HG03457 (cell line): Measurements from ENCODE around the gene GNAO1.

Source experiments
- ATAC-seq: cut with Tn5 transposase; IDR thresholded peaks from one replicate; pipeline ENCODE4 v1.9.1; 2021; ENCODE audit warnings: moderate number of reproducible peaks; ENCODE audit not compliant: unreplicated experiment

The GNAO1 gene

GRCh38 chr16:56263711-56264608, 72.7 kb downstream of the GNAO1 start:
- no peak for ATAC-seq

DNA sequence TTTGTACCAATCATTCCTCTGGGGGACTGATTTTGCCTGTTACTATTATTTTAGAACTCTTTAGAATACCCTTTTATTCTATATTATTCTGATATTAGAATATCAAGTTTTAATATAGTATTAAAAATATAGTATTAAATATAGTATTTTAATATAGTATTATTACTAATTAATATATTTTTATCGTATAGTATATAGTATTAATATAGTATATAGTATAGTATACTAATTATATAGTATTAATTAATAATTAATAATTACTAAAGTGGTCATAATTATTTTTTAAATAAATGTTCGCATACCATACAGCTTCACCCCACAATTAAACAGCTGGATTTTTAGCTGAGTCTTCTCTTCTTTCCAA, 73.3 kb downstream of the GNAO1 start:
- no peak for ATAC-seq

DNA sequence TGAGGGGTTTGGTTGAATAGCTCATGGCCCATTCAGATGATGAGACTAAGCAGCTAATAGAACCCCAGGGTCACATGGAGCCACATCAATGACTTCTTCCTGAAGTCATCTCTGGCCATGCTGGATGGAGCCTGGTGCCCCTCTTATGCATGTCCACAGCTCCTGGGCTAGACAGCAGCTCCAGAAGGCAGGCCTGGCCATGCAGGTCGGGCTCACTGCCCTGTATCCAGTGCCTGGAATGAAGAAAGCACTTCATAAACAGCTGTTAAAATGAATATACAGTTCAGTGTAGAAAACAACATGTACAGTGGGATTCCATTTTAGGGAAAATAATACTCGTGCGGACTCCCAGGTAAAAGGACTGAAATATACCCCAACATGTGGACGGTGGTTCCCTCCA, 73.9 kb downstream of the GNAO1 start:
- no peak for ATAC-seq

DNA sequence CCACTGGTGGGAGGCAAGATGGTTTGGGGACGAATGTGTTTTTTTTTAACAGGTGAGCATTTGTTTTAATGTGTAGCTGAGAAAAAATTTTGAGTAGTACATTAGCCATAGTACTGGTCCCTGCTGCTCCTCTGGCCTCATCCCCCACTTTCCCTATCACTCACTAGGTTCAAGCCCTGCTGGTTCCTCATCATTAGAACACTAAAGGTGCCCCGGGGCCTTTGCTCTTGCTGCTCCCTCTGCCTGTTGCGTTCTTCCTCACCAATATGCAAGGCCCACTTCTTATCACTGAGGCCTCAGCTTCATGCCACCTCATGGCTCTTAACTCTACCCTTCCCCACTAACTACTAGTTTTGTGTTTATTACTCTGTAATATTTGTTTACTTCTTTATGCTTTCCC, 74.5 kb downstream of the GNAO1 start:
- ATAC-seq, result no peak

- no peak for ATAC-seq
Measured at GRCh38 chr16:56266641-56267607, 75.6 kb downstream of the GNAO1 start.

DNA sequence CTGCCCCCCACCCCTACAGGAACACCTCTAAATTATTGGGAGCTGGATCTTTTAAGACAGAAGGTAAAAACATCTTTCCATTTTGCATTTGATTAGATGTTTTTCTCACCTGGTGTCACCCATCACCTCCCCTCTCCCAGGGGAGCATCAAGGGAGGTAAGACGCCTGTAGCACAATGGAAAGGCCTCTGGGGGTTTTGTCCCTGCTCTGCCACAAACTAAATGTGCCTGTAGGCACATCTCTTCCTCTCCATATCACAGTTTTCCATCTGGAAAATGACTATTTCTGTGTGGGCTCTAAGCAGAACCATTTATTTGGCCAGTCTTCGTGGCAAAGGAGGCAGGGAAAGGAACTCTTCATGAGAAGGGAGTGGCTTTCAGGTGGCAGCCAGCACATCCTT, 76.6 kb downstream of the GNAO1 start:
- no peak for ATAC-seq

DNA sequence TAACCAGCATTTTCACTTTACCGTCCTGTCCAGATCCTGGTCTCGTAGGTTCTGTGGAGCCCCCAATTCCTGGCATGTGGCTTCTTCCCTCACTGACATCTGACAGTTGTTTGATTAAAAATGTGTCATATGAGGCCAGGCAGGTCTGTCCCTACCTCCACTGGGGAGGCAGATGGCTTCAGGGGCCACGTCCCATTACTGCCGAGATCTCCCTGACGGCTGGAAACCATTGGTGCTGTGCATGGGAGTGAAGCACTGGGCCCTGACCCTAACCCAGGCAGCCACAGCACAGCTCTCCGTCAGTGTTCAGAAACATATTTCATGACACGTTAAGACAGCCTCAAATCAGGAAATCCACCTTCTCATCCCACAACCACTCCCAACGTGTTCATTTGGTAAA, 77.5 kb downstream of the GNAO1 start:
- no peak for ATAC-seq

DNA sequence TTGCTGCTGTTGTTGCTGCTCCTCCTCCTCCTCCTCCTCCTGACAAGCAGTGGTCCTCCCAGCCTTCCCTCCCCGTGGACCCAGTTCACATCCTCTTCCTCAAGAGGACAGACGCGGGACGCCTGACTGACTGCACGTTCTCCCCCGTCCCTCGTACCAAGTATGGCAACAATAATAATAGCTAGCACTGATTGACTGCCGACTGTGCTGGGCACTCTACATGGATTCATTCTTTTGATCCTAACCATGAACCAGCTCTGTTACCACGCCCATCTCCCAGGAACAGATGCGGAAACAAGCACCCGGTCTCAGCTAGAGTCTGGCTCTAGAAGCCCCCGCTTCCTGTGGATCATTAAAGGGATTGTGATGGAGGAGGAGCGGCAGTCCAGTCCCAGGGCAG, 78.0 kb downstream of the GNAO1 start:
- ATAC-seq, result no peak

DNA sequence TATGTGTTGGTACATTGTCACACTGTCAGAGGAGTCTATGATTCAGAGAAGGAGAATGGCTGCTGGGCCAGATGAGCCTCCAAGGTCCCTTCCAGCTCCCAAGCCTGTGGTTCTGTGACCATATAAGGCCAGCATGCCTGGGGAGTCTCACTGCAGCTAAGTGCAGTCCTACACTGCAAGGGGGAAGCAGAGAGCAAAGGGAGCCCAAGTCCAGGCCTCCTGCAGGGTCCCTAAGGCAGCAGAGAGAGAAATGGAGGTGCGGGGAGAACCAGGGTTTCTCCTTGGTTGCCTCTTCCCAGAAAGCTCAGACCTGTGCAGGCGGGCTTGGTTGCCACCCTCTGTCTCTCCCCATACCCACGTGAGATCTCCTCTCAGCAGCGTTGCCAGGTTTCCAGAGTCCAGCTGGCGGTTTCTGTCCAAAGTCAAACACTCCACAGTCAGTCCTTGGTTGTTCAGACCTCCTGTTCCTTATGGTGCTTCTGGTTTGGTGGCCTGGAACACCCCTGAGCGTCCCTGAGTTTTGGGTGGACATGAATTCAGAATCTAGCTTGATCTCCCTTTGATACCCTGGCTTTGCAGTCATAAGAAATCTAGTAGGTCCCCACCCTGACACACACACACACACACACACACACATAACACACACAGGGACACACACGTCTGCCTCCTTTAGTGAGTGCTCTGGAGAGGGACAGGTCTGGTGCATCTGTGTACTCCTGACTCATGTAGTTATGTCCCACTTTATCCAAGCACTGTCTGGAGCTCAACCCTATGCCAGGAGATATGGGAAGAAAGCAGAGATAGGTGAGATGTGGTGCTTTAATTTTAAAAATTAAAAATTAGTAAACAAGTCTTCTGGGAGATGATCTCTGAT, 78.8 kb downstream of the GNAO1 start:
- no peak for ATAC-seq

DNA sequence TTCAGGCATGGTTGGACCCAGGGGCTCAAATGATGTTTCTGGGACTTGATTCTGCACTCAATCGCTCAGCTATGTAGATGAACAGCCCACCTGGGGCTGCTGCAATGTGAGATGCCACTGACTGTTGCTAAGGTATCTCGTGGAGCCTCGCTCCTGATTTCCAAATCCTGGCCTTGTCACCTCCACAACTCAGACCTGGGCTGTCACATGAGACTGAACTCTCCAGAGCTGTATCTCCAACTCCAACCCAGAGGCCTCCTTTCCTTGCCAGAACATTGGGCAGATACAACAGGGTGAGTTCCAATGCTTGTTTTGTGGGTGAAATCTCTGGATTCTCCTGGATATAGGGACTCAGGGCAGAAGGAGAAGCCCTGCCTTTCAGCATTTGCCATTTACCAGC, 79.5 kb downstream of the GNAO1 start:
- no peak for ATAC-seq

DNA sequence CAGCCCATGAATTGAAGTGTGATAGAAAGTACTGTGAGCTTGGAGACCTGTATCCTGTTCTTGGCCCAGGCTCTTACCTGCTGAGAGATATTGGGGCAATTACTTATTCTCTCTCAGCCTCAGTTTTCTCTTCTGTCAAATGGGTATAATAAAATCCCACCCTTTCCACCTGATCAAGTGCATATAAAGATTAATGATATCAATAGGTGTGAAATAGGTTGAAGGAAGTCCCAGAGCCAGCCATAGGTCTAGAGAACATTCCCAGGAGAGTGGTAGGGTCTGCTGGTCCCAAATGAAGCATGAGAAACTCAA, 81.2 kb downstream of the GNAO1 start:
- ATAC-seq, result no peak

- ATAC-seq, result no peak
Measured at GRCh38 chr16:56273615-56274014, 82.3 kb downstream of the GNAO1 start.

- no peak for ATAC-seq
Measured at GRCh38 chr16:56274369-56274768, 83.1 kb downstream of the GNAO1 start.

DNA sequence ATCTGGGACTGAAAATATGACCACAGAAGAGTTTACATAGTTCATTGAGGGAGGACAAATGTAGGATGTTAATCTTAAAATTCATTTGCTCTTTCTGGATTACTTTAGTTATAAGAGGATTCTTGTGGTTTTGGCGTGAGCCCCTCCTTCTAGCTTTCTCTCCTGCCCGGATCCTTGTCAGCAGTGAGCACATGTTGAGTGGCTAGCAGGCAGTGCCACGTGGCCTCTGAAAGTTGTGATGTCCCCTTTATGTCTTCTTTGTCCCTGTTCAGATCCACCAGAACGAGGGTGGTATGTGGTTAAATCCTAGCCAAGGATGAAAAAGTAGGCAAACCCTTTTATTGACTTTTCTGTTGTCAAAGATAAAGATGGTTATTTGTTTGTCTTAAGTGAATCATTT, 83.8 kb downstream of the GNAO1 start:
- no peak for ATAC-seq

GRCh38 chr16:56275801-56276200, 84.5 kb downstream of the GNAO1 start:
- ATAC-seq, result no peak

- no peak for ATAC-seq
Measured at GRCh38 chr16:56277075-56277474, 85.8 kb downstream of the GNAO1 start.

DNA sequence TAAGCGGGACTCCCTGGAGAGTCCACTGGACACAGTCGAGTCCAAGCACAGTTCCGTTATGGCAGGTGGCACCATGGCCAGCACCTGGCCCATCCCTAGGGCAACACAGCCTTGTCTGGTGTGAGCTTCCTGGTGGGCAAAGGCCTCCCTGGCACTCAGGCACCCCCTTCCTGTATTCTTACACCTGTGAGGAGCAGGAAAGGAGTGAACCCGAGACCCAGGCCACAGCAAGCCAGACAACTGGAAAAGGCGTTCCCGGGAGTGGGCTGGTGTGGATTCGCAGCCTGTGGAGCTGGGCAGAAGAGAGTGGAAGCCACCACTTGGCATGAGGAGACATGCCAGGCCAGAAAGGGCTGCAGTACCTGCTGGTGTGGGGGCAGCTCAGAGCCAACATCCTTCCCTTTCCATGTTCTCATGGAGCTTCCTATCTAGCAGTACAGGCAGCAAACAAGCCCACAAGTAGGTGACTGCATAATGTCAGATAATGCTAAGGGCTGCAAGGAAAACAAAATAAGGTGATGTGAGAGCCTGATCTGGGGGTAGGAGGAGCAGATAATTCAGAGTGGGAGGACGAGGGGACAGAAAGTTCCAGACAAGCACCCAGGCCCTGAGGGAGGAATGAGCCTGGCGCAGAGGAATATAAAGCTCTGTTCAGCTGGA, 87.0 kb downstream of the GNAO1 start:
- ATAC-seq, result no peak

GRCh38 chr16:56279132-56279531, 87.8 kb downstream of the GNAO1 start:
- ATAC-seq, result no peak

DNA sequence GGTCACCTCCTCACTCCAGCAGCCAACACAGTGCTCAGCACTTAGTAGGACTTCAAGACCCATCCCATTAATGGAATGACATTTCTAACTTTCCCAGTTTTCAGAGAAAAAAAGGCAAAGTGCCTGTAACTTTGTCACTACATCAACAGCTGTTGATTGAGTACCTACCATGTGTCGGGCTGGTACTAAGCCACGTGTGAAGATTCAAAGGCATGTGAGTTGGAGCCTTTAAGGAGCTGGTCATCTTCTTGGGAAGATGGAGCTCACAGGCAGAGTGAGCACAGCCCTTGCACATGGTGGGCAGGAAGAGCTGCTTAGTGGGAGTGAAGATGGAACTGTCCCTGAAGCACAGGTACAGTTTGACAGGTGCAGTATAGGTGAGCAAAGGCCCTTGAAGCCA, 88.6 kb downstream of the GNAO1 start:
- no peak for ATAC-seq

DNA sequence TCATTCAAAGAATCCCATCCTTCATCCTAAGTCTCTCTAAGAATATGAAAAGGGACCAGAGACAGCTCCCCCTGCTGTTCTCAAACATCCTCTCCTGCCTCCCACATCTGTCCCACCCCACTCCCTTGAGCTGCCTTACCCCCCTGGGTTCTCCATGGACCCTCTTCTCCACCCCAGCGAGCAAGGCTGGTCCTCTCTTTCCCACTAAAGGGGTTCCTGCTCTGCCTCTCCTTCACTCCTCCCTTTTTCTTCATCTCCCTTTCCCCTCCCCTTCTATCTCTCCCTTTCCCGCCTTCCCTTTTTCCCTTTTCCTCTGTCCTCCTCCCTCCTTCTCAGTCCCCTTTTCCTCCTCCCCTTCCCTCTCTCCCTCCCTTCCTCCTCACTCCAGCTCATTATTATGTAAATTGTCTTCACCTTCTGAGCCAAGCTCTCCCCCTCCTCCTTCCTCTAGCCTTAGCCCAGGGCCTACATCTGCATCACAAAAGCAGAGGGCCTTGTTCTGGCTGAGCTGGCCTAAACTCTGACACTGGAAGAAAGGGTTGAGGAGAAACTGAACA, 90.0 kb downstream of the GNAO1 start:
- ATAC-seq, result no peak
